ENCODE data around the gene RNF121.

RNF121 gene

DNA sequence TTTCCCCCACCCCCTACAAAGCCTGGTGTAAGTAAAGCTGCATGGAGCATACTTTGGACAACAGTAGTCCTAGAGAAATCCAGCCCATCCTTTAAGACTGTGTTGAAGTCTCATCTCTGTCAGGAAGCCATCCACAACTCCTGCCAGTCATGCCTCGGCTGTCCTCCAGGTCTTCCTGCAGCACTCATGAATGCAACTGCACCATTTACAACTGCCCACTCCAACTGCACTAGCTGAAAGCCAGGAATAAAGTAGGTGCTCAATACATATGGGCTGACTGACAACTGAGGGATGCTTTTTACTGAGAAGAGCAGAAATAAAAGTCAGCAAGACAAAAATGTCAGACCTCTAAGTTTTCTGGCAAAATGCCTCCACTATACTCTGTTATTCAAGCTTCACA, 97.2 kb downstream of the RNF121 start:
- FAIRE-seq (no peak), DNase-seq (ENCODE audit: insufficient read length, low spot score) (no peak)

DNA sequence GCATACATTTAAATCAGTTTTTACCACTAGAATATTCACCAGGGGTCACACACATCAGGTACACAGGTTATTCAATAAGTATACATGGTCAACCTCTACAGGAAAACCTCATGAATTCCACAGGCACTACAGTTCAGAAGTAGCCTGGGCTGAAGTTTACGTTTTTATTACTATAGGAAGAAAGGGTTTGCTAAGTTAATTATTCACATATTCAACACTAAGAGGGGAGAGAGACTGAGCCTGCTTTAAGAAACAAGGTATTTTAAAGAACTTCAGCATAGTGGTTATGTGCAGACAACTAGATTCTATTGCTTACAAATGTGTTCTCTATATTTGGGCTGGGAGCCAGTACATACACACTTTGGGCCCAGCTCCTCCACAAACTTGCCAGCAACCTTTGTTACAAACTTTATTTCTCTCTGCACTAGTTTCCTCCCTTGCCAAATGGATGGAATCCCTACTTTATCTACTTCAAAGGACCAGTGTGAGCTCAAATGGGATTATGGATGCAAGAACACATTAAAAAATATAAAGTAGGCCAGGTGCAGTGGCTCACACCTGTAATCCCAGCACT, 101.7 kb downstream of the RNF121 start:
- DNase-seq (ENCODE audit: insufficient read length, low spot score), result no peak
- no peak for FAIRE-seq

- DNase-seq (ENCODE audit: insufficient read length, low spot score) (no peak), FAIRE-seq (no peak)
These were observed 107.8 kb downstream of the RNF121 start for GRCh38 chr11:72036687-72037086.

DNA sequence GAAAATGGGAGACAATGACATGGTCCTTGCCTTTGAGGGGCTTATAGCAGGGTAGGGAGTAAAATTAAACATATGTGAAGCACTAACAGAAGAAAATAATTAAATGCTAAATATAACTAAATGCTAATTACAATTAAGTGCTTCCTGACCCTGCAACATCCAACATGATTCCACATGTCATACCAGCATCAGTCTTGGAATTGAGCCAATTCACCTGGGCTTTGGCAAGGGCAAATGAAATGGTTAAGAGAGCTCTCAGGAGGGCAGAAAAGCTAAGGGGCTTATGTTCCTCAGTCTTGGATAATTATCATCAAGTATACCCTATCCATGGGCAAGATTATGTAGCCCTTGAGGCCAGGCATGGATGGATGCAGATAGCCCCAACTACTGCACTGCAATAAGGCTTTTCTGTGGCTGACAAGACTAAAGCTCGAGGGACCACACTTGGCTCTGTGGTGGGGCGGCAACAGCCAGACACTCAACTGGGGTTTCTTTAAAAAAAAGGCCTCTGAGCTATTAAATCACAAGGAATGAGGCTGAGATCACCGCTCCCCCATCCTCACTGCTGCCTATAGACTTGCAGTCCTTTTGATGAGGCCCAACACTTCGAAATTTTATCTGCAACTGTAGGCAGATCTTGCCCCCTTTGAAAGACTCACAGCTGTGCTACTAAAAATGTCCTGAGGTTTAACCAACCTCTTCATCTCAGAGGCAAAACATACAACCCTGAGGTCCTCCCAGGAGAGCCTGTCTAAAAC, 108.9 kb downstream of the RNF121 start:
- no peak for DNase-seq (ENCODE audit: insufficient read length, low spot score)
- no peak for FAIRE-seq

GRCh38 chr11:72038491-72038890, 109.6 kb downstream of the RNF121 start:
- FAIRE-seq (no peak), DNase-seq (ENCODE audit: insufficient read length, low spot score) (no peak)

- DNase-seq (ENCODE audit: insufficient read length, low spot score) (no peak), FAIRE-seq (no peak)
These were observed 110.4 kb downstream of the RNF121 start for GRCh38 chr11:72039031-72039855.

DNA sequence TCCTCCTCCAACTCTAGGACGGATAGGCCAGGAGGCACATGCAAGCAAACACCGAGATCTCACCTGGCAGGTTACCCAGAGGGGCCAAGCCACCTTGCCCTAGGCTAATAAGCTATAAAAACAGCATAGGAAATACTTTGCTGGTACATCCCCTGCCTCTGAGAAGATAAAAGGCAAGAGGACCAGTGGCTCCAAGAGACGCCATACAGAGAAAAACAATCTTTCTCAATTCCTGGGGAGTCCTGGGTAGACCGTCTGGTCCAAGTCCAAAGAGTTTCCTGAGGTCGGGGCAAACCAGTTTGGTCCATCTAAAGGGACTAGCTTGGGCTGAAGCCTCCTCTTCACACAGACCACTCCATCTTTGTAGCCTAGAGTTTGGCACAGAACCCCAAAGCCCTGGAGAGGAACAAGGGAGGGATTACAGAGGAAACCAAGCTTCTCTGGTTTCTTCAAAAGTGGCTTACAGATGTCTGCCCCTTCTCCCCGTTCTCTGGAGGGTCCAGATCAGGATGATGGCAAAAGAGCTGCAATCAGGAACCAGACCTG, 111.1 kb downstream of the RNF121 start:
- no peak for FAIRE-seq

GRCh38 chr11:72040491-72041363, 111.9 kb downstream of the RNF121 start:
- FAIRE-seq, result peak; percentile 89
- DNase-seq (ENCODE audit: insufficient read length, low spot score), result no peak

More for the DNA sequence above, 111.1 kb downstream of the RNF121 start:
- no peak for DNase-seq (ENCODE audit: insufficient read length, low spot score)

DNA sequence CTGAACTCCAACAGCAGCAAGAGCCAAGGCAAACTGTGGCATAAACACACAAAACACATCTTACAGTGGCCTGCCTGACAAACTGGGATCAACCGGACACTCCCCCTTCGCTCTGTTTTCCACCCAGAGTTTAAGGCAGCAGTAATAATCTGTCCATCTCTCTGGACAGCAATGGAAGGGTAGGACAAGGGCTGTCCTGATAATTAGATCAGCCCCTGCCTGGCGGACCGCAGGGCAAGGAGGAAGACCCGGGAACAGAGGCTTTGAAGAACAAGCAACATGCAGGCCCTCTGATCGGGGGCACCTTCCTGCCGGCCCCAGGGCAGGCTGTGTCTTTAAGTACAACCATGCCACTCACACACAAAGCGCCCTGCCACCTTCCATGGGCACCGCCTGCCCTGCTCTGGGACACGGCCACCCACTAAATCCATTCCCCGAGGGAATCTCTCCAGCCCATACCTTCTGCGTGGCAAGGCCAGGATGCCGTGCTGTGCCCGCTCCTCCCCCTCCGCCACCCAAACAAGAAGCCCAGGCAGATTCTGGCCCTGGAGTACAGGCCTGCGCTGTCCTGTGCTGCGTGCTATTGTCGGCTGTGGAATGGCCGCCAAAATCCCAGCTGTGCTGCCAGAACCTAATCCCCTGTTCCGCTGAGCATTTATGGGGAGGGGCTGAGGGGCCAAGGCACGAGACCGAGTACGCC, 112.7 kb downstream of the RNF121 start:
- DNase-seq (ENCODE audit: insufficient read length, low spot score) (no peak), FAIRE-seq (no peak)

- FAIRE-seq (no peak), DNase-seq (ENCODE audit: insufficient read length, low spot score) (no peak)
These were observed 113.4 kb downstream of the RNF121 start for GRCh38 chr11:72042064-72042745.

DNA sequence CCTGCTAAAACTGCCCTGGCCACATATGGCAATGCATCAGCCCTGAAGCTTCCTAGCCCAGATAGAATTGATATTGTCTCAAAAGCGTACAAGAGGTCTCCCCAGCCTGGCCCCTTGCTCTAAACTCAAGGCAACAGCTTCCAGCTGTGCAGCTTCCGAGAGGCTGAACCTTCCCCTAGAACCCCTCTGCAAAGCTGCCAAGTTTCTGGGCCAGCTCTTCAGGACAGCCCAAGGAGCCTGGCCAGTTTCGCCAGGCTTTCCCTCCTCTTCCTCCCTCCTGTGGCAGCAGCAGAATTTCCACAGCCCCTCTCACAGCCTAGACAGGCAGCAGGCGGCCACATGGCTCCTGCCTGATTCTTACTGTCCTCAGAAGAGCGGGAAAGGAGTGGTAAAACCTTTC, 117.0 kb downstream of the RNF121 start:
- FAIRE-seq (no peak), DNase-seq (ENCODE audit: insufficient read length, low spot score) (no peak)
